GM06990 (cell line): Measurements from ENCODE around the gene HIVEP2.

Experiments used
- DNase-seq: peaks from one replicate; pipeline ENCODE4 v3.0.0-alpha.2; 2011; ENCODE audit not compliant: insufficient read length; ENCODE audit errors: extremely low read depth
- H3K27me3 ChIP-seq: replicated peaks from 2 replicates; pipeline ENCODE4 v1.6.0; 2011; ENCODE audit warnings: low read length; ENCODE audit not compliant: control insufficient read depth, insufficient read depth
- H3K36me3 ChIP-seq: 2 replicates; pipeline ENCODE4 v1.5.1; 2011; ENCODE audit warnings: low read length; ENCODE audit not compliant: control insufficient read depth, insufficient read depth
- H3K4me3 ChIP-seq: replicated peaks from 2 replicates; pipeline ENCODE4 v1.5.1; 2011; ENCODE audit warnings: low read depth, mild to moderate bottlenecking, control low read depth, low read length
- TF ChIP-seq, protein P1 (sequence below): IDR thresholded peaks from 2 replicates; pipeline ENCODE4 v1.5.1; 2011; ENCODE audit warnings: low read length, control low read depth, mild to moderate bottlenecking, inconsistent platforms; ENCODE audit not compliant: insufficient read depth, poor library complexity, severe bottlenecking

HIVEP2 gene

GRCh38 chr6:142883011-142883410, 62.0 kb downstream of the HIVEP2 start:
- TF ChIP-seq, protein P1, sequence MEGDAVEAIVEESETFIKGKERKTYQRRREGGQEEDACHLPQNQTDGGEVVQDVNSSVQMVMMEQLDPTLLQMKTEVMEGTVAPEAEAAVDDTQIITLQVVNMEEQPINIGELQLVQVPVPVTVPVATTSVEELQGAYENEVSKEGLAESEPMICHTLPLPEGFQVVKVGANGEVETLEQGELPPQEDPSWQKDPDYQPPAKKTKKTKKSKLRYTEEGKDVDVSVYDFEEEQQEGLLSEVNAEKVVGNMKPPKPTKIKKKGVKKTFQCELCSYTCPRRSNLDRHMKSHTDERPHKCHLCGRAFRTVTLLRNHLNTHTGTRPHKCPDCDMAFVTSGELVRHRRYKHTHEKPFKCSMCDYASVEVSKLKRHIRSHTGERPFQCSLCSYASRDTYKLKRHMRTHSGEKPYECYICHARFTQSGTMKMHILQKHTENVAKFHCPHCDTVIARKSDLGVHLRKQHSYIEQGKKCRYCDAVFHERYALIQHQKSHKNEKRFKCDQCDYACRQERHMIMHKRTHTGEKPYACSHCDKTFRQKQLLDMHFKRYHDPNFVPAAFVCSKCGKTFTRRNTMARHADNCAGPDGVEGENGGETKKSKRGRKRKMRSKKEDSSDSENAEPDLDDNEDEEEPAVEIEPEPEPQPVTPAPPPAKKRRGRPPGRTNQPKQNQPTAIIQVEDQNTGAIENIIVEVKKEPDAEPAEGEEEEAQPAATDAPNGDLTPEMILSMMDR: no peak
- Histone ChIP-seq H3K4me3 (no peak overlapping the region), H3K27me3 (no peaks in the 10 kb centered on the region), H3K36me3 (no peaks in the 10 kb centered on the region; the same call in 1 of the 2 replicates)
- no peak for DNase-seq

DNA sequence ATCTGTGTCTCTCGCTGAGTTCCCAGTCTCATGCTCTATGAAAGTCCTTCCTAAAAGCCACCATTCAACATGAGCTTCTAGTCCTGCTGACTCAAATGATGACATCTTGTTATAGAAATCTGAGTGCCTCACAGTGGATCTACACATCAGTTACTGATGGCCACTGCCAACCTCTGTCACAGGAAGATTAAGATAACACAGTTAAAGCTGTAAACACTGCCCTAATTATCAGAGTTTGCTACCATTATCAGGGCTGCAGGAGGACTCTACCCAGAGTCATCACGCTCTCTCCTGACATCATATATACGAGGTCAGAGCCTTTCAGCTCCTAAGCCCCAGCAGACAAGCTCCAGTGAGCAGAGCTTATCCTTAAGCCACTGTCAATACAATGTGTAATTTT, 63.2 kb downstream of the HIVEP2 start:
- no peaks in the 10 kb centered on the region for H3K27me3 ChIP-seq

GRCh38 chr6:142881290-142881689, 63.7 kb downstream of the HIVEP2 start:
- DNase-seq: no peak
- H3K36me3 ChIP-seq: no peaks in the 10 kb centered on the region; the same call in 1 of the 2 replicates
- H3K4me3 ChIP-seq: no peak overlapping the region
- H3K27me3 ChIP-seq: no peaks in the 10 kb centered on the region
- TF ChIP-seq, protein P1: no peak

More for the DNA sequence above, 63.2 kb downstream of the HIVEP2 start:
- DNase-seq: no peak
- Histone ChIP-seq H3K4me3 (no peak overlapping the region), H3K36me3 (no peaks in the 10 kb centered on the region; the same call in 1 of the 2 replicates)
- TF ChIP-seq, protein P1: no peak

GRCh38 chr6:142880201-142880600, 64.8 kb downstream of the HIVEP2 start:
- DNase-seq: no peak
- TF ChIP-seq, protein P1: no peak
- no peaks in the 10 kb centered on the region; the same call in 1 of the 2 replicates for H3K36me3 ChIP-seq

DNA sequence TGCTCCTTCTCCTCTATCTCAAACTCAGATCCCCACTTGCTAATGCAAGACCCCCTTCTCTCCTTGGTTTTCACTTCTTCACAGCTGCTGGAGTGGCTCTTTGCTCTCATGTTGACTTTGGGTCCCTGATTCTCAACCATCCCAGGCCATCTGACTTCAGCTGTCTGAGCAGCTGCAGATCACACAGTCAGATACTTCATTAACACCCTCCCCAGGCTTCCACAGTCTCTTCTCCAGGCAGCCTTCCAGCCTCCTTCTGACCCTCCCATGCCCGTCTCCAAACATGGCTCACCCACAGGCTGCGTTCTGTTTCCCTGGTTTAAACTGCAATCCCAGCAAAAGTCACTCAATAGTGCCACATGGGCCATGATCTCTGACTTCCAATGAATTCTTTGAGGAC, 65.4 kb downstream of the HIVEP2 start:
- DNase-seq: no peak
- Histone ChIP-seq H3K4me3 (no peak overlapping the region), H3K27me3 (no peaks in the 10 kb centered on the region), H3K36me3 (no peaks in the 10 kb centered on the region; the same call in none of the 2 replicates)
- TF ChIP-seq, protein P1: no peak

More at GRCh38 chr6:142880201-142880600, 64.8 kb downstream of the HIVEP2 start:
- Histone ChIP-seq H3K4me3 (no peak overlapping the region), H3K27me3 (no peaks in the 10 kb centered on the region)

- Histone ChIP-seq H3K36me3 (no peaks in the 10 kb centered on the region; the same call in none of the 2 replicates), H3K4me3 (no peak overlapping the region), H3K27me3 (no peaks in the 10 kb centered on the region)
- DNase-seq: no peak
- TF ChIP-seq, protein P1: no peak
Measured at GRCh38 chr6:142879076-142879475, 65.9 kb downstream of the HIVEP2 start.
